Measurements from ENCODE around the gene KDM4E. TPM values are rescaled to one million over a fixed set of nuclear protein-coding genes. Genes with fewer than 3 reads are reported as not detected.
A peak's percentile ranks its signal among the peaks of the same experiment; 100 is the strongest.

KDM4E gene
- total RNA-seq, 1 donor from 2014 or later, result not detected

DNA sequence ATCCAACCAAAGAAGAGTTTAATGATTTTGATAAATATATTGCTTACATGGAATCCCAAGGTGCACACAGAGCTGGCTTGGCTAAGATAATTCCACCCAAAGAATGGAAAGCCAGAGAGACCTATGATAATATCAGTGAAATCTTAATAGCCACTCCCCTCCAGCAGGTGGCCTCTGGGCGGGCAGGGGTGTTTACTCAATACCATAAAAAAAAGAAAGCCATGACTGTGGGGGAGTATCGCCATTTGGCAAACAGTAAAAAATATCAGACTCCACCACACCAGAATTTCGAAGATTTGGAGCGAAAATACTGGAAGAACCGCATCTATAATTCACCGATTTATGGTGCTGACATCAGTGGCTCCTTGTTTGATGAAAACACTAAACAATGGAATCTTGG, 27.6 kb upstream of the KDM4E start:
- no peak for DNase-seq (ENCODE audit: low spot score)
- H3K36me3 Mint-ChIP-seq (ENCODE audit: low read depth, unreplicated experiment), result no peaks in the 10 kb centered on the region
- TF ChIP-seq, protein P1, sequence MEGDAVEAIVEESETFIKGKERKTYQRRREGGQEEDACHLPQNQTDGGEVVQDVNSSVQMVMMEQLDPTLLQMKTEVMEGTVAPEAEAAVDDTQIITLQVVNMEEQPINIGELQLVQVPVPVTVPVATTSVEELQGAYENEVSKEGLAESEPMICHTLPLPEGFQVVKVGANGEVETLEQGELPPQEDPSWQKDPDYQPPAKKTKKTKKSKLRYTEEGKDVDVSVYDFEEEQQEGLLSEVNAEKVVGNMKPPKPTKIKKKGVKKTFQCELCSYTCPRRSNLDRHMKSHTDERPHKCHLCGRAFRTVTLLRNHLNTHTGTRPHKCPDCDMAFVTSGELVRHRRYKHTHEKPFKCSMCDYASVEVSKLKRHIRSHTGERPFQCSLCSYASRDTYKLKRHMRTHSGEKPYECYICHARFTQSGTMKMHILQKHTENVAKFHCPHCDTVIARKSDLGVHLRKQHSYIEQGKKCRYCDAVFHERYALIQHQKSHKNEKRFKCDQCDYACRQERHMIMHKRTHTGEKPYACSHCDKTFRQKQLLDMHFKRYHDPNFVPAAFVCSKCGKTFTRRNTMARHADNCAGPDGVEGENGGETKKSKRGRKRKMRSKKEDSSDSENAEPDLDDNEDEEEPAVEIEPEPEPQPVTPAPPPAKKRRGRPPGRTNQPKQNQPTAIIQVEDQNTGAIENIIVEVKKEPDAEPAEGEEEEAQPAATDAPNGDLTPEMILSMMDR (IDR thresholded peaks at IDR 0.05; ENCODE audit: unreplicated experiment), result peak; percentile 12
- H3K4me3 Mint-ChIP-seq (ENCODE audit: unreplicated experiment), result no peak overlapping the region
- no peaks in the 10 kb centered on the region for H3K9me3 Mint-ChIP-seq (ENCODE audit: unreplicated experiment)
- H3K4me1 Mint-ChIP-seq (ENCODE audit: unreplicated experiment), result no peaks in the 10 kb centered on the region
- H3K27ac Mint-ChIP-seq (ENCODE audit: unreplicated experiment), result no peak overlapping the region
- H3K27me3 Mint-ChIP-seq (ENCODE audit: unreplicated experiment), result no peaks in the 10 kb centered on the region

DNA sequence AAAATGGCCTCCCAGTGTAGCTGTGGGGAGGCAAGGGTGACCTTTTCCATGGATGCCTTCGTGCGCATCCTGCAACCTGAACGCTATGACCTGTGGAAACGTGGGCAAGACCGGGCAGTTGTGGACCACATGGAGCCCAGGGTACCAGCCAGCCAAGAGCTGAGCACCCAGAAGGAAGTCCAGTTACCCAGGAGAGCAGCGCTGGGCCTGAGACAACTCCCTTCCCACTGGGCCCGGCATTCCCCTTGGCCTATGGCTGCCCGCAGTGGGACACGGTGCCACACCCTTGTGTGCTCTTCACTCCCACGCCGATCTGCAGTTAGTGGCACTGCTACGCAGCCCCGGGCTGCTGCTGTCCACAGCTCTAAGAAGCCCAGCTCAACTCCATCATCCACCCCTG, 26.8 kb upstream of the KDM4E start:
- Mint-ChIP-seq H3K27ac (ENCODE audit: unreplicated experiment) (no peak overlapping the region), H3K4me1 (ENCODE audit: unreplicated experiment) (no peaks in the 10 kb centered on the region), H3K36me3 (ENCODE audit: low read depth, unreplicated experiment) (no peaks in the 10 kb centered on the region), H3K9me3 (ENCODE audit: unreplicated experiment) (no peaks in the 10 kb centered on the region), H3K27me3 (ENCODE audit: unreplicated experiment) (no peaks in the 10 kb centered on the region), H3K4me3 (ENCODE audit: unreplicated experiment) (no peak overlapping the region)
- TF ChIP-seq, protein P1 (IDR thresholded peaks at IDR 0.05; ENCODE audit: unreplicated experiment), result no peak
- no peak for DNase-seq (ENCODE audit: low spot score)

DNA sequence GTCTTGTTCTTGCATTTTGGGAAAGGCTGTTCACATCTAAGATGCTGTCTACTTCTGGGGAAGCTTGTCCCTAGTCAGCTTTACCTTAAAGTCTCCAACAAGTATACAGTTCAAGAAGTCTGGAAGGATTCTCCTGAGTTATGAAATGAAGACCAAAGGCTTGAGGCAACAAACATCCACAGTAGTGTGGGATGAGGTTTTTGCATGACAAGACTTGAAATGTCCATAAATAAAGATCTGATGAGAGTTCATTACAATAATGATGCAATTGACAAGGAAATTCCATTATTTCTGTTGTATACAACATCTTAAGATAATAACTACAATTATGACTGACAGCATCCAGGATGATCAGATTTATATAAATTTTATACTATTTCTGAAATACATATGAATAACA, 21.3 kb upstream of the KDM4E start:
- H3K4me3 Mint-ChIP-seq (ENCODE audit: unreplicated experiment), result no peak overlapping the region
- no peak for DNase-seq (ENCODE audit: low spot score)
- TF ChIP-seq, protein P1 (IDR thresholded peaks at IDR 0.05; ENCODE audit: unreplicated experiment), result no peak
- H3K36me3 Mint-ChIP-seq (ENCODE audit: low read depth, unreplicated experiment), result no peaks in the 10 kb centered on the region
- H3K27me3 Mint-ChIP-seq (ENCODE audit: unreplicated experiment), result peaks cover 4% of the 10 kb centered on the region
- no peak overlapping the region for H3K27ac Mint-ChIP-seq (ENCODE audit: unreplicated experiment)
- no peaks in the 10 kb centered on the region for H3K9me3 Mint-ChIP-seq (ENCODE audit: unreplicated experiment)
- no peaks in the 10 kb centered on the region for H3K4me1 Mint-ChIP-seq (ENCODE audit: unreplicated experiment)

DNA sequence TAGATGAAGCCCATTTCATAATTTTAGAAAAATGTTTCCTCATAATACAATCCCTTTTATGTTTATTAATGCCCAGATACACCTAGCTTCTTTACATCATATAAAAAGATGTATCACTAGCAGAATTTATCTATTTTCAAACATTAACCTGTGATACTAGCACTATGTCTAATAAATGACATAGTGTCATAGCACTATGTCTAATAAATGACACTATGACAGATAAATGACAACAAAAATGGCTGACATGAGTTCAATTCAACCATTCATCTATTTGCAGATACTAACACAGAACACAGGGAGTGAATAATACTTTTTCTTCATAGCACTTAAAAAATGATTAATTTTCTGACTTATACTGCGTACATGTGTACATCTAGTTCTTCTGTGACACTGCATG, 19.4 kb upstream of the KDM4E start:
- H3K36me3 Mint-ChIP-seq (ENCODE audit: low read depth, unreplicated experiment), result no peaks in the 10 kb centered on the region
- no peak overlapping the region for H3K4me3 Mint-ChIP-seq (ENCODE audit: unreplicated experiment)
- peaks cover 4% of the 10 kb centered on the region for H3K27me3 Mint-ChIP-seq (ENCODE audit: unreplicated experiment)
- H3K27ac Mint-ChIP-seq (ENCODE audit: unreplicated experiment), result no peak overlapping the region
- H3K9me3 Mint-ChIP-seq (ENCODE audit: unreplicated experiment), result no peaks in the 10 kb centered on the region
- TF ChIP-seq, protein P1 (IDR thresholded peaks at IDR 0.05; ENCODE audit: unreplicated experiment), result no peak
- DNase-seq (ENCODE audit: low spot score), result no peak
- H3K4me1 Mint-ChIP-seq (ENCODE audit: unreplicated experiment), result no peaks in the 10 kb centered on the region

DNA sequence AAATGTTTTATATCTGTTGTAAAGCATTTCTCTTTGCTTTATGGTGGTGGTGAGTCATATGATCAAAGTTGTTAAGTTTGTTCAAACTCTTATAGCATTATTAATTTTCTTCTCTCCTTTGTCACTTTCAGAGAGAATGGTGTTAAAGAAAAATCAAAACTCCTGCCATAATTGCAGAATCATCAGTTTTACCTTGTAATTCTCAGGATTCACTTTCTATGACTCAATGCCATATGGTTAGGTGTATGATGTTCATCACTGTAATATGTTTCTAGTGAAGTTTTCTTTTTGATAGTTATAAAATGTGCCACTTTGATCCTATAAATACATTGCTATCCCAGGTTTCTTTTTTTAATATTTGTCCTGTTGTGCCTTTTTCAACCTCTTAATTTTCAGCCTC, 13.7 kb upstream of the KDM4E start:
- no peaks in the 10 kb centered on the region for H3K4me1 Mint-ChIP-seq (ENCODE audit: unreplicated experiment)
- DNase-seq (ENCODE audit: low spot score), result no peak
- TF ChIP-seq, protein P1 (IDR thresholded peaks at IDR 0.05; ENCODE audit: unreplicated experiment), result no peak
- H3K9me3 Mint-ChIP-seq (ENCODE audit: unreplicated experiment), result no peaks in the 10 kb centered on the region
- H3K4me3 Mint-ChIP-seq (ENCODE audit: unreplicated experiment), result no peak overlapping the region
- H3K27me3 Mint-ChIP-seq (ENCODE audit: unreplicated experiment), result peaks cover 3% of the 10 kb centered on the region
- H3K27ac Mint-ChIP-seq (ENCODE audit: unreplicated experiment), result no peak overlapping the region
- no peaks in the 10 kb centered on the region for H3K36me3 Mint-ChIP-seq (ENCODE audit: low read depth, unreplicated experiment)
